ENCODE results near the gene CDKL1.

- TF ChIP-seq TARDBP (IDR thresholded peaks at IDR 0.05) (no peak), FOXM1 (IDR thresholded peaks at IDR 0.05; ENCODE audit: borderline replicate concordance) (no peak), ELF4 (IDR thresholded peaks at IDR 0.05) (no peak), SUZ12 (IDR thresholded peaks at IDR 0.05) (no peak), CTBP1 (IDR thresholded peaks at IDR 0.05; ENCODE audit: borderline replicate concordance) (no peak), SP1 (IDR thresholded peaks at IDR 0.05) (no peak), FOXK2 (IDR thresholded peaks at IDR 0.05) (no peak), ZNF384 (IDR thresholded peaks at IDR 0.05) (no peak), PKNOX1 (IDR thresholded peaks at IDR 0.05) (no peak), ARNT (IDR thresholded peaks at IDR 0.05) (no peak), BHLHE40 (IDR thresholded peaks at IDR 0.05; ENCODE audit: borderline replicate concordance) (no peak), LEF1 (IDR thresholded peaks at IDR 0.05; ENCODE audit: borderline replicate concordance) (no peak), FOXA1 (IDR thresholded peaks at IDR 0.05) (no peak), L3MBTL2 (conservative IDR thresholded peaks at IDR 0.05) (no peak)
Observed at GRCh38 chr14:50355692-50356091, 41.0 kb downstream of the CDKL1 start.
